Fibroblast of villous mesenchyme (primary cell): ENCODE measurements around the gene ZNF423. TPM values are rescaled to one million over a fixed set of nuclear protein-coding genes. Genes with fewer than 3 reads are reported as not detected.

Source experiments
- DNase-seq: peaks from one replicate; pipeline ENCODE4 v3.0.0-alpha.2; 2010; ENCODE audit warnings: low read depth
- H3K4me3 ChIP-seq: 2 replicates; pipeline ENCODE4 v1.5.1; 2011; ENCODE audit warnings: low read depth, mild to moderate bottlenecking, low read length
- total RNA-seq: library from RNA; depleted of rRNA; stranded (reverse); fragments of >200 nt; gene quantifications from 2 replicates; pipeline ENCODE4 v1.2.3, GENCODE V29; 2012
- TF ChIP-seq, protein P1 (sequence below): IDR thresholded peaks from 2 replicates; pipeline ENCODE4 v1.5.1; 2012; ENCODE audit warnings: low read depth, mild to moderate bottlenecking, low read length; ENCODE audit not compliant: insufficient read depth

Gene ZNF423
- total RNA-seq, 1 donor, result 0.43 TPM

DNA sequence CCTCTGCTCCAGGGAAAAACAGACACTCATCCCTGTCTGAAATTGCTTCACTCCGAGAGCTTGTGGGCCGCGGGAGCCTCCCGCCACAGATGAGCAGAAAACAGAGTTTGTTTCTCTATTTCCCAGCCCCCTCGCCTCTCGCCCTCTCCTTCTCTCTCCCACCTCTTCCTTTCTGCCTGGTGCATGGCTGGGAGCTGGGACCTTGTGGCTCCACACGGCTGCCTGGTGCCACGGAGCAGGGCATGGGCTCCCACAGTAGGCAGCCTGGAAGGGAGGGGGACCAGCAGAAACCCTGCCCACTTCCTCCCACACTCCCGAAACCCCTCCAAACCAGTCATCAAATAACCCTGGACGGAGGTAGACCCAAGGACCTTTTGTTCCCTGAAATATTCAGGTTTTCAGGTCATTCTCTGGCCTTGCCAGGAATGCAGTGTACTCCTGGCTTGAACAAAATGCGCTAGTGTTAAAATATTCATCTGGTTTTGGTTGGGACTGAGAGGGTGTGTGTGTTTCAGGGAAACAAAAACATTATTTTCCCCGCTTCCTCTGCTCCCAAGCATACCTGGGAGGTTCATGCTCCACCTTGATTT is 277.4 kb downstream of the ZNF423 start:
- TF ChIP-seq, protein P1, sequence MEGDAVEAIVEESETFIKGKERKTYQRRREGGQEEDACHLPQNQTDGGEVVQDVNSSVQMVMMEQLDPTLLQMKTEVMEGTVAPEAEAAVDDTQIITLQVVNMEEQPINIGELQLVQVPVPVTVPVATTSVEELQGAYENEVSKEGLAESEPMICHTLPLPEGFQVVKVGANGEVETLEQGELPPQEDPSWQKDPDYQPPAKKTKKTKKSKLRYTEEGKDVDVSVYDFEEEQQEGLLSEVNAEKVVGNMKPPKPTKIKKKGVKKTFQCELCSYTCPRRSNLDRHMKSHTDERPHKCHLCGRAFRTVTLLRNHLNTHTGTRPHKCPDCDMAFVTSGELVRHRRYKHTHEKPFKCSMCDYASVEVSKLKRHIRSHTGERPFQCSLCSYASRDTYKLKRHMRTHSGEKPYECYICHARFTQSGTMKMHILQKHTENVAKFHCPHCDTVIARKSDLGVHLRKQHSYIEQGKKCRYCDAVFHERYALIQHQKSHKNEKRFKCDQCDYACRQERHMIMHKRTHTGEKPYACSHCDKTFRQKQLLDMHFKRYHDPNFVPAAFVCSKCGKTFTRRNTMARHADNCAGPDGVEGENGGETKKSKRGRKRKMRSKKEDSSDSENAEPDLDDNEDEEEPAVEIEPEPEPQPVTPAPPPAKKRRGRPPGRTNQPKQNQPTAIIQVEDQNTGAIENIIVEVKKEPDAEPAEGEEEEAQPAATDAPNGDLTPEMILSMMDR, result no peak
- no peak overlapping the region for H3K4me3 ChIP-seq
- DNase-seq, result no peak

DNA sequence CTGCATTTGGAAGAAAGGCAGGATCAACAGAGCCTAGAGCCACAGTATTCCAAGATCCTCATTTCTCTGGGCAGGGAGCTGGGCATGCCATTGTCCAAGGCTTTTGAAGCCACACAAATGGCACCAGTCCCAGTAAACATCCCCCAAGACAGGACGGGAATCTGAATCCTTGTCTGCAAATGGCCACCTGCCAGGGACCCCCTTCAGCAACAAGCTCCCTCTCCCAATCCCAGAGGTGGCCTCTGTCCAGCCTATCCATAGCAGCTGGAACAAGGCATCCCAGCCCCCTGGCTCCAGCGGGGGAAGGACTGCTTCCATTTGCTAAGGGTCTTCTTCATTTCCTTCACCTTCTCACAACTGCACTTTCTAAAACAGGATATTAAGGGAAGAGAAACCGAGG is 277.9 kb downstream of the ZNF423 start:
- TF ChIP-seq, protein P1, result no peak
- H3K4me3 ChIP-seq, result no peak overlapping the region
- DNase-seq, result no peak

DNA sequence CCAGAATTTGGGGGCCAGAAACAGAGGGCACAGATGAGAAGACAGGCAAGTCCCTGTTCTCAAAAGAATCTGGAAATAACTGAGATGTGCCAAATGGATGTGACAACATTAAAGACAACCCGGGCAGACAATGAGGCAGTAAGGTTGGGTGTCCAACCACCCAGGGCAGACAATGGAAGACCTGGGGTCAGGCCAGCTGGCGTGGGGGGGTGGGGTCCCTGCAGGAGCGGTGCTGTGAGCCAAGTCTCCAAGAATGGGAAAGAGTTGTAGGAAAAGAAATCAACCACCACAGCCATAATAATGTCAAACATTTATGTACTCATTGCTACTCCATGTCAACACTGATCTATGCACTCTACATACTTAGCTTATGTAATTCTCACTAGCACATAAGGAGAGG is 279.0 kb downstream of the ZNF423 start:
- DNase-seq, result no peak
- no peak overlapping the region for H3K4me3 ChIP-seq
- TF ChIP-seq, protein P1, result no peak

DNA sequence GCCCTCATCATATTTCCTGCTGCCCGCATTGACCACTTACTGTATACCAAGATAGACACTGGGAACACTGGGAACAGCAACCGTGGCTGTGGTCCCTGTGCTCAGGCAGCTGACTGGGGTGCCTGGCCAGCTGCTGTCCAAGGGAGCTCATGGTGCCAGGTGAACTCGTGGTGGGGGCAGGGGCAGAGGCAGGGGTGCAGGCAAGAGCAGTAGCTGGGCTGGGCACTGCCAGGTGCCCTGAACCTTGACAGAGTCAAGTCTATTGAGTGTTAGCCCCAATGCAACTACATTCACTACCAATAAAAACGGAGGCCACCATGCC is 279.8 kb downstream of the ZNF423 start:
- no peak for DNase-seq
- H3K4me3 ChIP-seq, result no peak overlapping the region
- TF ChIP-seq, protein P1, result no peak

DNA sequence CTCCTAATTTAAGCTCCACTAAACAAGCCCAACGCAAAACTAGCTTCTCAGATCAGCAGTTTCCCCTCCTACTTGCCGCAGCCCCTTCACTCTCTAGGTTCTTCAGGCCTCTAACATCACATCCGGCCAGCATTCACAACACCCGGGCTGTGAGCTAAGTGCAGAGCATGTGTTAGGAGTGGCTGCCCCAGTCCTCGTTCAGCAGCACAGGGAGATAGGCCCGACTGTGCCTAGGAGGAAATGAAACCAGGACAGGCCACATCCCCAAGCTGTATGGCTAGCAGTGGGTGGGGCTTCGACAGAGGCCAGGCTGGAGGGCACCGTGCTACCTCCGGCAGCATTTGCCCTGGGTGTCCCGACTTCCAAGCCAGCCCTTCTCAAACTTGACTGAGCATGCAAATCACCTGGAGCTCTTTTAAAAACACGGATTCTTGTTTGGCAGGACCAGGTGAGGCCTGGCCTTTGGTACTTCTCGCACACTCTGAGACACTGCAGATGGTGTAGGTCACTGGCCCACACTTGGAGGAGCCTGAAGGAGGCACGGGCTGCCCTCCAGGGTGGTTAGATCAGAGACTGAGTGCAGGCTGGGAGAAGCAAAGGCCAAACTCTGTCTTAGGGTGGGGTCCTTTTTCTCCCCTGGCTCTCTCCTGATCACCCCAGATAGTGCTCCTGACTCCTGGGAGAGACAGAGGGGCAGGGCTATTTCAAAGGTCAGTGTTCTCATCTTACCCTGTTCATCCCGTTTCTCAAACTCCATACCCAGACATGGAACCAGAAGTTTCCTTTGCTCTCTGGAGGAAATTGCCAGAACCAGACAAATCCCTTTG is 280.4 kb downstream of the ZNF423 start:
- H3K4me3 ChIP-seq, result no peak overlapping the region
- TF ChIP-seq, protein P1, result no peak
- no peak for DNase-seq

DNA sequence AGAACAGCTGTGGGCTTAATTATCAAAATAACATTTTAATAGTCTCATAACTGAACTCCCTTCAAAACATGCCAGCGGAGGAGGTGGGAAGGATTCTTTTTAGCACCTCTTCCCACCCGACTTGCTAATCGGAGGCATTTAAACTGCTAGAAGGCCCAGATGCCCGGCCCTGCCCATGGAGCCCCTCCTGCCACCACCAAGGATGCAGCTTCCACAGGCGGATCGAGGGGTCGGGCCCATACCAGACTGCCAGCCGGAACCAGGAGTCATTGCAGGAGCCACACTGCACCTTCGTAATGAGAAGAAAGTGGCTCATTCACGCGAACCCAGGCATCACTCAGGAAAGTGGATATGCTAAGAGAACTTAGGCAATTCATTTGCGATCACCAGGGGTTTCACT is 281.1 kb downstream of the ZNF423 start:
- TF ChIP-seq, protein P1, result no peak
- no peak overlapping the region for H3K4me3 ChIP-seq
- no peak for DNase-seq
